ENCODE results near the gene CSNK1D.

Gene CSNK1D

GRCh38 chr17:82238472-82239201 lies 34.9 kb downstream of the CSNK1D start:
- DNase-seq: no peak

- DNase-seq: no peak
Measured at GRCh38 chr17:82237746-82238471, 35.6 kb downstream of the CSNK1D start.

- no peak for DNase-seq
Measured at GRCh38 chr17:82237083-82237745, 36.3 kb downstream of the CSNK1D start.

- DNase-seq: peak; percentile 74
Measured at GRCh38 chr17:82236142-82236971, 37.1 kb downstream of the CSNK1D start.

GRCh38 chr17:82235775-82236141 lies 37.7 kb downstream of the CSNK1D start:
- no peak for DNase-seq

GRCh38 chr17:82235056-82235774 lies 38.3 kb downstream of the CSNK1D start:
- no peak for DNase-seq

GRCh38 chr17:82234211-82235055 lies 39.1 kb downstream of the CSNK1D start:
- no peak for DNase-seq

- no peak for DNase-seq
Measured at GRCh38 chr17:82232876-82233785, 40.4 kb downstream of the CSNK1D start.

GRCh38 chr17:82232322-82232820 lies 41.1 kb downstream of the CSNK1D start:
- DNase-seq: no peak

GRCh38 chr17:82231562-82232321 lies 41.8 kb downstream of the CSNK1D start:
- DNase-seq: no peak

- peak; percentile 77 for DNase-seq
Measured at GRCh38 chr17:82231312-82231561, 42.3 kb downstream of the CSNK1D start.

GRCh38 chr17:82230609-82231311 lies 42.7 kb downstream of the CSNK1D start:
- DNase-seq: peak; percentile 89

GRCh38 chr17:82229698-82230608 lies 43.5 kb downstream of the CSNK1D start:
- no peak for DNase-seq

GRCh38 chr17:82228842-82229697 lies 44.4 kb downstream of the CSNK1D start, which contains the start of gene SLC16A3:
SLC16A3 (plus strand) TSS chr17:82229042; CDS start chr17:82236009, 6,967 bp downstream.
- no peak for DNase-seq

GRCh38 chr17:82228278-82228841 lies 45.1 kb downstream of the CSNK1D start:
- no peak for DNase-seq

- no peak for DNase-seq
Measured at GRCh38 chr17:82227629-82228277, 45.7 kb downstream of the CSNK1D start.

All from 8988T (cell line).